SKM-1 (cell line): Measurements from ENCODE around the gene IL17RB.

ENCODE experiments used
- DNase-seq: peaks from one replicate; lab custom pipeline; 2025; ENCODE audit not compliant: unreplicated experiment; lab: John Stamatoyannopoulos, UW

The IL17RB gene

GRCh38 chr3:53902711-53903110, 56.3 kb downstream of the IL17RB start:
- DNase-seq = no peak

- DNase-seq = no peak
These were observed 67.0 kb downstream of the IL17RB start for GRCh38 chr3:53913401-53913800.
